ENCODE results near the gene SYT2. TPM values are rescaled to one million over a fixed set of nuclear protein-coding genes. Genes with fewer than 3 reads are reported as not detected.
"Not testable (repeated sequence)": the region's sequence is repeated elsewhere in the genome, so short reads cannot be mapped to it uniquely, and the experiment has no call there.

SYT2 gene
- total RNA-seq, 1 experiment from 2014 or later = not detected

GRCh38 chr1:202630541-202630940 is 79.7 kb downstream of the SYT2 start:
- Histone ChIP-seq H3K9me3 (ENCODE audit: control insufficient read depth in 1 of 2, insufficient read depth in 1 of 2, low read depth in 1 of 2, low read length in 2 of 2) (no peaks in the 10 kb centered on the region), H4K20me1 (ENCODE audit: insufficient read depth) (no peaks in the 10 kb centered on the region), H2AFZ (ENCODE audit: low read depth, low read length, poor library complexity, severe bottlenecking) (no peak overlapping the region), H3K4me1 (ENCODE audit: control insufficient read depth in 1 of 2, insufficient read depth in 2 of 2, low read length in 2 of 2) (no peaks in the 10 kb centered on the region; a peak in 1 of 4 replicates), H3K79me2 (ENCODE audit: insufficient read depth, low read length) (no peaks in the 10 kb centered on the region), H3K9ac (ENCODE audit: low read length) (no peak overlapping the region), H3K4me3 (replicated peaks in 1 of 2; ENCODE audit: low read depth in 1 of 2, low read length in 2 of 2) (no peak overlapping the region), H3K27ac (ENCODE audit: low read depth, low read length) (no peak overlapping the region), H3K36me3 (ENCODE audit: control insufficient read depth in 1 of 2, insufficient read depth in 2 of 2, low read length in 2 of 2) (no peaks in the 10 kb centered on the region), H3K9me2 (ENCODE audit: insufficient read depth) (no peaks in the 10 kb centered on the region), H3K27me3 (ENCODE audit: insufficient read depth, low read length) (no peaks in the 10 kb centered on the region), H3K4me2 (ENCODE audit: low read length) (no peak overlapping the region)
- TF ChIP-seq POLR2AphosphoS5 (IDR thresholded peaks at IDR 0.05; ENCODE audit: low read depth, low read length) (no peak), ATF3 (IDR thresholded peaks at IDR 0.05) (no peak), CTCF (IDR thresholded peaks at IDR 0.05 in 2 of 3, conservative IDR thresholded peaks at IDR 0.05 in 1 of 3; ENCODE audit: borderline replicate concordance in 1 of 3, insufficient read depth in 1 of 3, low read depth in 2 of 3, low read length in 2 of 3) (no peak), ELF1 (IDR thresholded peaks at IDR 0.05; ENCODE audit: borderline replicate concordance, low read depth) (no peak), YY1 (IDR thresholded peaks at IDR 0.05; ENCODE audit: extremely low read depth, insufficient replicate concordance, low read depth, low read length) (no peak), MAX (IDR thresholded peaks at IDR 0.05) (no peak), CBX3 (IDR thresholded peaks at IDR 0.05; ENCODE audit: low read depth) (no peak), FOSL1 (IDR thresholded peaks at IDR 0.05; ENCODE audit: low read depth) (no peak), ZFX (IDR thresholded peaks at IDR 0.05) (no peak), SRF (IDR thresholded peaks at IDR 0.05; ENCODE audit: low read depth) (no peak), POLR2A (IDR thresholded peaks at IDR 0.05; ENCODE audit: borderline replicate concordance, extremely low read depth, insufficient read depth, insufficient read length) (no peak)
- intact Hi-C loops (cut with micrococcal nuclease) = no loop called here
- POLR2A ChIA-PET = no interaction called here
- CTCF ChIA-PET = no interaction called here
- ATAC-seq (no peak), DNase-seq (ENCODE audit: low read depth, low spot score) (no peak)
- no TSS peak for BruUV-seq (replicated peaks)
- RAD21 ChIA-PET (ENCODE audit: low non-redundant PET in 1 of 2, low total read pairs in 2 of 2, uncharacterized antibody in 2 of 2, unreplicated experiment in 2 of 2) = no interaction called here

- DNase-seq (ENCODE audit: low read depth, low spot score); H3K9me3 ChIP-seq (ENCODE audit: control insufficient read depth in 1 of 2, insufficient read depth in 1 of 2, low read depth in 1 of 2, low read length in 2 of 2); POLR2A ChIA-PET; H3K4me3 ChIP-seq (replicated peaks in 1 of 2; ENCODE audit: low read depth in 1 of 2, low read length in 2 of 2); H3K4me1 ChIP-seq (ENCODE audit: control insufficient read depth in 1 of 2, insufficient read depth in 2 of 2, low read length in 2 of 2); RAD21 ChIA-PET (ENCODE audit: low non-redundant PET in 1 of 2, low total read pairs in 2 of 2, uncharacterized antibody in 2 of 2, unreplicated experiment in 2 of 2); ATAC-seq; H3K27ac ChIP-seq (ENCODE audit: low read depth, low read length); H3K9ac ChIP-seq (ENCODE audit: low read length); H4K20me1 ChIP-seq (ENCODE audit: insufficient read depth); H3K36me3 ChIP-seq (ENCODE audit: control insufficient read depth in 1 of 2, insufficient read depth in 2 of 2, low read length in 2 of 2); H3K27me3 ChIP-seq (ENCODE audit: insufficient read depth, low read length); intact Hi-C loops (cut with micrococcal nuclease); H3K9me2 ChIP-seq (ENCODE audit: insufficient read depth); CTCF ChIA-PET; BruUV-seq (replicated peaks); H2AFZ ChIP-seq (ENCODE audit: low read depth, low read length, poor library complexity, severe bottlenecking); H3K4me2 ChIP-seq (ENCODE audit: low read length); H3K79me2 ChIP-seq (ENCODE audit: insufficient read depth, low read length): not testable (repeated sequence)
Observed at GRCh38 chr1:202630096-202630495, 80.2 kb downstream of the SYT2 start.

GRCh38 chr1:202629257-202629811 is 80.9 kb downstream of the SYT2 start:
- RAD21 ChIA-PET (ENCODE audit: low non-redundant PET in 1 of 2, low total read pairs in 2 of 2, uncharacterized antibody in 2 of 2, unreplicated experiment in 2 of 2); H3K9me3 ChIP-seq (ENCODE audit: control insufficient read depth in 1 of 2, insufficient read depth in 1 of 2, low read depth in 1 of 2, low read length in 2 of 2); H3K27me3 ChIP-seq (ENCODE audit: insufficient read depth, low read length); DNase-seq (ENCODE audit: low read depth, low spot score); H3K79me2 ChIP-seq (ENCODE audit: insufficient read depth, low read length); H4K20me1 ChIP-seq (ENCODE audit: insufficient read depth); H3K4me1 ChIP-seq (ENCODE audit: control insufficient read depth in 1 of 2, insufficient read depth in 2 of 2, low read length in 2 of 2); H3K9me2 ChIP-seq (ENCODE audit: insufficient read depth); CTCF ChIA-PET; BruUV-seq (replicated peaks); H3K9ac ChIP-seq (ENCODE audit: low read length); H2AFZ ChIP-seq (ENCODE audit: low read depth, low read length, poor library complexity, severe bottlenecking); POLR2A ChIA-PET; H3K27ac ChIP-seq (ENCODE audit: low read depth, low read length); H3K36me3 ChIP-seq (ENCODE audit: control insufficient read depth in 1 of 2, insufficient read depth in 2 of 2, low read length in 2 of 2); H3K4me2 ChIP-seq (ENCODE audit: low read length); ATAC-seq; H3K4me3 ChIP-seq (replicated peaks in 1 of 2; ENCODE audit: low read depth in 1 of 2, low read length in 2 of 2): not testable (repeated sequence)
- intact Hi-C loops (cut with micrococcal nuclease) = loop anchor here (10.0 kb wide), 1 partner anchor 445 kb away; no protein-coding TSS in a partner anchor
